ENCODE data around the gene PHYKPL.
"Not testable (repeated sequence)": the region's sequence is repeated elsewhere in the genome, so short reads cannot be mapped to it uniquely, and the experiment has no call there.

PHYKPL gene

DNA sequence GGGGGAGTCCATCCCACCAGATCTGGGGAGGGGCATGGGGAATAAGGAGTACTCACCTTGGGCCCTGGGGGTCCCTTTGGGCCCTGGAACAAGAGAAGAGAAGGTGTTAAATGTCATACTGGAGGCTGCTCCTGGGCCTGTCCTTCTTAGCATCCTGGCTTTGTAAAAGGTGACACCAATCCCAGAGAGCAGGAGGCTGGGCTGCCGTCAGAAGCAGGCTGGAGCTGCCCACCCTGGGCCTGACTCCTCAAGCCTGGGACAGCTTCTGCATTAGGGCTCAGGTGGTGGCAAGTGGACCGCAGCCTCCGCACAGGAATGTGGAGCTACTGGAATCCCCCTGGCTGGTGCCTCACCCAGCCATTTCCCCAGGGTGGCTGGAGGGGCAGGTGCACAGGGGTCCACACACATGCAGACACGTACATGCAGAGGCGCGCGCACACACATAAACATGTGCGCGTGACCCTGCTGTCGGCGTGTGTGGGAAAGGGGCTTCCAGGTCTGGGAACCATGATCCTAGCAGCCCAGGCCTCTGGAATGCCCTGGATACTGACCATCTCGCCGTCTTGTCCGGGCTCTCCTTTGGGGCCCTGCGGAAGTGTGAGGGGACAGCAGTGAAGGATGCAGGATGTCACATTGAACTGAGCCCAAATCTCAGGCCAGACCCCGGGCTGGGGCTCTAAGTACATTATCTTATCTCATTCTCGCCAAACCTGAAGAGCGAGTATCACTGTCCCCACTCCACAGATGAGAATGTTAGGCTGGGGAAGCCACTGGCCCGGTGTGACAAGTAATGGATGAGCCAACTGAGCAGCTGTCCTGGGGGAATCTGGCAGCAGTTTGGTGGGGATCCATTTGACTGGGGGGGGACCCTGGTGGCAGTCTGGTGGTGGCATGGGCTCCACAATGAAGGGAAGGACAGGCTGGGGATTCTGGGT lies 29.3 kb upstream of the PHYKPL start:
- DNase-seq: no peak

GRCh38 chr5:178259623-178260536 lies 27.3 kb upstream of the PHYKPL start:
- DNase-seq: no peak

DNA sequence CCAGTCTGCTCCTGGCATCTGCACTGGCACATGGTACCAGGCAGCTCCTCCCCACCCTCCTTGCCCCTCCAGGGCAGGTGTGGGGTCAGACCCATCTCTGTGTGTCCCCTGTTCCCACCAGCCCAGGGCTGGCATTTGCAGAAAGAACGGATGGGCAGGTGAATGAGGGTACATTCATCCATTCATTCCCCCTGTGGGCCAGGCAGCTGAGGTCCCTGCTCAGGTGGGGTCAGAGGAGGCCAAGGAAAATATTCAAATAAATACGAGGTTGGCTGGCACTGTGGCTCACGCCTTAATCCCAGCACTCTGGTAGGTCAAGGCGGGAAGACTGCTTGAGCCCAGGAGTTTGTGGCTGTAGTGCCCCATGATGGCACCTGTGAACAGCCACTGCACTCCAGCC lies 25.0 kb upstream of the PHYKPL start:
- DNase-seq: no peak

DNA sequence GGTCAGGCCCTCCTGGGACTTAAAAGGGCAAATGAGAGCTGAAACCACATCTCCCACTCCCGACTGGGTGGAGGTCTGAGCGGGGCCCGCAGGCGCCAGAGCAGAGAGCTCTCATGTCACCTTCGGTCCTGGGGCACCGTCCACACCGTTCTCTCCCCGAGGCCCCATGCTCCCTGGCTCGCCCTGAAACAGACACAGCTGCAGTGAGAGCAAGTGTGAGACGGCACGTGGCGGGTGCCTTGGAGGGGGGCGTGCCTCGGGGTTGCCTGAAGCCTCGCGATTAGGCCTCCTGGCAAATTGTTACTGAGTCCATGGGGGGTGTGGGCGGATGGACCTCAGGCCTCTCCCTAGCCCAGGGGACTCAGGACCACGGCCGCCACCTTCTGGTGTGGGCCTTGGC lies 24.1 kb upstream of the PHYKPL start:
- DNase-seq: no peak

DNA sequence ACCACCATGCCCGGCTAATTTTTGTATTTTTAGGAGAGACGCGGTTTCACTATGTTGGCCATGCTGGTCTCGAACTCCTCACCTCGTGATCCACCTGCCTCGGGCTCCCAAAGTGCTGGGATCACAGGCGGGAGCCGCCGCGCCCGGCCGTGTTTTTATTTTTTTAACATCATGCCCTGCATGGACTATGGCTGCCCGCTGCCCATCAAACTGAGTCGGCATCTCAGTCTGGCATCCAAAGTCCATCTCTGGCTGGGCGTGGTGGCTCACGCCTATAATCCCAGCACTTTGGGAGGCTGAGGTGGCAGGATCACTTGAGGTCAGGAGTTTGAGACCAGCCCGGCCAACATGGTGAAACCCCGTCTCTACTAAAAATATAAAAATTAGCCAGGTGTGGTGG lies 21.0 kb upstream of the PHYKPL start:
- not testable (repeated sequence) for DNase-seq

- DNase-seq: no peak
Measured at GRCh38 chr5:178252258-178252657, 19.7 kb upstream of the PHYKPL start.

GRCh38 chr5:178250263-178250662 lies 17.7 kb upstream of the PHYKPL start:
- no peak for DNase-seq

DNA sequence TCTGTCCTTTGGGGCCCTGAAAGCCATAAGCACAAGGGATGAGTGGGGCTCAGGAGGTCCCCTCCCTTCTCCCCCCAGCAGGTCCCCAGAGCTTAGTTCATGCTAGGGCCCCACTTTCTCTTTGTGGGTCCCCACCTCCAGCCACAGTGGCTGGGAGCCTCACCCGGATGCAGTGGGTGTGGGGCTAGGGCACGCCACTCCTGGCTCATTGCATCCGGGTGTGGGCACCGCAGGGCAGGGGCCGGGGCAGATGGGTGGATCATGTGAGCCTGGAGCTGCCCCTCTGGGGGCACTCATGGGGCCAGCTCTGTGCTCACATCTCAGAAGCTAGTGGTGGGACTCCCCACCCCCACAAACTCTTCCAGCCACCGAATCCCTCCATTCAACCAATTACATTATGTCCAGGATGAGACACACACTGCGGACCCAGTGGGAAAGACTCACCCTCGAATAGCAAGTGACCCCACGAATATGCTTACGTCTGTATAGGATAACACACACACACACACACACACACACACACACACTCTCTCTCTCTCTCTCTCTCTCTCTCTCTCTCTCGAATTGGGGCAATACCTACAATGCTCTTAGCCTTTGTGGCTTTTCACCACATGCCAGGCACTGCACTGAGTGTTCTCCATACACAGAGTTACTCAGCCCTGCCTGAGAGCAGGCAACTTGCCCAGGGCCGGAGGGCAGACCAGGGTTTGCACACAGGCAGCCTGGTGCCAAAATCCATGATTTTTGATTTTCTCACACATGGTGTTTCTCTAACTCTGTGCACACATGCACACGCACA lies 16.8 kb upstream of the PHYKPL start:
- DNase-seq: no peak

GRCh38 chr5:178248750-178249149 lies 16.1 kb upstream of the PHYKPL start:
- no peak for DNase-seq

DNA sequence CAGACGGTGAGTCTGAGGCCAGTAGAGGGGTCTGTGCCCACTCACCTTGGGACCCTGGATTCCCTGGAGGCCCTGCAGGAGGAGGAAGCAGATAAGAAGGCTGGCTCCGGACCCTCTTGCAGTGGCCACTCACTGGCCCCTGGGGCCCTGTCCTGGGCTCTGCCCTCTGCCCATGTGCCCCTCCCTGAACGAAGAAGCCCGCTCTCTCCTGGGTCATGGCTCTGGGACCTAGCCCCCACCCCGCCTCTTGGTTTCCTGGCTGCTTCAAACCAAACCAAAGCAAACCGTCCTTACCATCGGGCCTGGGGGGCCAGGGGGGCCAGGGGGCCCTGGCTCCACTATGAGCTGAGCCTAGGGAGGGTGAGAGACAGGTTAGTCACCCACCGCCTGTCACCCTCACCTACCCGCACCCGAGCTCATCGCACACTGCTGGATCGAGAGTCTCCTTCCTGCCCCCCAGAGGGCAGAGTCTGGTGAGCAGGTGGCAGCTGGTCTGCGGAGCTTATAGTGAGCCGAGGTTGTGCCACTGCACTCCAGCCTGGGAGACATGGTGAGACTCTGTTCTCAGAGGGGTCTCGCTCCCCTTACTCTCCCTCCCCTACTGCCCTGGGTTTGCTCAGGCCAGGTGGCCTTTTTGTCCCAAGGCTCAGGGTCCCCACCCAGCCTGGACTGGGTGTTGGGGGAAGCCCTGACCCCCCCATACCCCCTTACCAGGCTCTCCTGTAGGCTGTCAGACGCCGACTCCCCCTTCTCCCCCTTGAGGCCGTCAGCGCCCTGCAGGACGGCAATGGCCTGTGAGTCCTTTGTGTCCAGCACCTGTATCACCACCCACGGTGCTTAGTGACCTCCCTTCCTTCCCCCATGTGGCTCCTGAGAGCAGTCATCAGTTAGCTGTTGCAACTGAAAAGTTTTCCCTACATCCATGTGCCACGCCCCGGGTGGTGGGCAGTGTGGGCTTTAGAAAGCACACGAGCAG lies 15.2 kb upstream of the PHYKPL start:
- DNase-seq: no peak

DNA sequence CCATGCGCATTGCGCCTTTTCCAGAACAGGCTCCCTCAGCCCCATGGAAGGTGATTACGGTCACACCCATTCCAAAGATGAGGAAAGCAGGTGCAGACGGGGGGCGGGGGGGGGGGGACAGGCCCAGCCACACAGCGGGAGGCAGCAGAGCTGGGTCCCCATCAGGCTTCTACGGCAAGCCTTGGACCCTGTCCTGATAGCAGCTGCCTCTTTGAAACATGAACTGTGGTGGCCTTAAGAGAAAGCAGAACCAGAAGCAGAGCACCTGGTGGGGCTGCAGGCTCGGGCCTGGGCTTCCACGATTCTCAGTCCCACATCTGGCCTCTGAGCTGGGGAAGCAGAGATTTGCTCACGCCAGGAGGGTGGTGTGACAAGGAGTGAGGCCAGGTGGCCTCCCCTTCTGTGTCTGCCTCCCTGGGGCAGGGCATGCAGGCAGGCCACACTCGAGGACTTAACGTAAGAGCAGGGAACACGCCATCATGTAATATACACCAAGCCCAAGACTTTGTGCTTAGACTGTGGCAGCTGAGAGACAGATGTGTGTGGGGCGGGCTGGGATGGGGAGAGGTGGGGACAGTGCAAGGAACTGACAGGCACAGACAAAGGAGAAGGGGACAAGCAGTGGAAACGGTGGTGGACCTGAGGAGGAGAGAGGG lies 14.2 kb upstream of the PHYKPL start:
- no peak for DNase-seq

- no peak for DNase-seq
Measured at GRCh38 chr5:178245389-178245788, 12.8 kb upstream of the PHYKPL start.

DNA sequence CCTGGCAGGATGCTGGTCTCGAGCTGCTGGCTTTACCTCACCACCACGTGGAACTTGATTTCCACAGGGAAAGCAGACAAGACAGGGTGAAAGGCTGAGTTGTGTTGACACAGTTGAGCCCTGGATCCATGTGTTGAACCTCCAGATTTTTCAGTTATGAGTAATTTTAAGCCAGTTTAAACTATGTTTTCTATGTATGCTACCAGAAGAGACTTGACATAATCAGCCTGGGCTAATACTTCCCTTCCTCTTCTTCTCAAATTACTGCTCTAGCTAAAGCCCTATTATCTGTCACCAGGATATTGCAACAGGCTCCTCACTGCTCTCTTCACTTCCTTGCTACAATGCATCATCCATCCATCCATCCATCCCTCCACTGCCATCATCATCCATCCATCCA lies 12.0 kb upstream of the PHYKPL start:
- no peak for DNase-seq

DNA sequence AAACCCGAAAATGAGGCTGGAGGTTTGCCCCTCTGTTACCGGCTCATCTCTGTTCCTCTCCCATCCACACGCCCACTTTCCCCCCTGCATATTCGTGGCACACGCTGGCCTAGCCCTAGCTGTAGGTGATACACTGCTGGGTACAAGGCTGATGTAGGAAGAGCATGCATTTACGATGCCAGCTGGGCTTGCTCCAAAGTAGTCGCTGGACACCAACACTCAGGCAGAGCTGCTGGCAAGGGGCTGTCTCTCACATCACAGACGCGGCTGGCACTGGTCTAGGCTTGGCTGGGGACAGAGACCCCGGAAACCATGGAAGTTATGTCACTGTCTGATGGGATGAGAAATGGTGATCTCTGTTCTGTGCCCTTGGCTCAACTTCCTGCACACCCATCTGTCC lies 9.8 kb upstream of the PHYKPL start:
- DNase-seq: no peak

- no peak for DNase-seq
Measured at GRCh38 chr5:178241688-178242231, 9.2 kb upstream of the PHYKPL start.

DNA sequence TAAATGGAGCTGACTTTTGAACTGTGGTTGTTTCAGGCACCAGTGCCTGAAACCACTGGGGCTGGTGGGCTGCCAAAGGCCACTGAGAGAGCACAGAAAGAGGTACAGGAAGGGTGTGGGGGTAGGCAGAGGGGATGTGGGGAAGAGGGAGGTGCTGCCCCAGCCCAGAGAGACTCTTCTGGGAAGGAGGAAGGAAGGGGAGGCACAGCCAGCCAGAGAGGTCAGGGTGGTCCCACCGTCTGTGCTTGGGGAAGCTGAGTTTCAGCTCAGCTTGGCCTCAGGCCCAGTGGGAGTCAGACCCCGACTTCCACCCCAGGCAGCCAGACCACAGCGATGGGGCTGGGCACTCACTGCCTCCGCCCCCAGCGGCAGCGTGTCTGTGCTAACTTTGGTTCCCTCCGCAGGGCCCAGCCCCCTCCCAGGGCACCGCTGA lies 8.6 kb upstream of the PHYKPL start:
- no peak for DNase-seq

DNA sequence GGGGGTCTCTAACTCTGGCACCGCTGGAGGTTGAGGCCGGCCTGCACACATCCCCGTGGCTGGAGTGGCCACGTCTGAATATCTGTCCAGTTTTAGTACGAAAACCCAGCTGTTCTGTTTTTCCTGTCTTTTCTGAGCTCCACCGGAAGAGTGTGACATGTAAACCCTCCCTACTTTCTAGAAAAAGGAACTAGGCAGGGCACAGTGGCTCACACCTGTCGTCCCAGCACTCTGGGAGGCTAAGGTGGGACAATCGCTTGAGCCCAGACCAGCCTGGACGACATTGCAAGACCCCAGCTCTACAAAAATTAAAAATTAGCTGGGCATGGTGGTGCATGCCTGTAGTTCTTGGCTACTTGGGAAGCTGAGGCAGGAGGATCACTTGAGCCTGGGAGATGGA lies 8.2 kb upstream of the PHYKPL start:
- no peak for DNase-seq

GRCh38 chr5:178240341-178240741 lies 7.7 kb upstream of the PHYKPL start:
- no peak for DNase-seq

GRCh38 chr5:178239626-178240301 lies 7.2 kb upstream of the PHYKPL start:
- not testable (repeated sequence) for DNase-seq
